ENCODE data around the gene DNLZ. TPM values are rescaled to one million over a fixed set of nuclear protein-coding genes. Genes with fewer than 3 reads are reported as not detected.
"Not testable (repeated sequence)": the region's sequence is repeated elsewhere in the genome, so short reads cannot be mapped to it uniquely, and the experiment has no call there.

DNLZ gene
- total RNA-seq: 17.0 and 34.0 TPM in 2 replicates
- polyA plus RNA-seq (2012): 19.2 TPM

- peak; percentile 95 for DNase-seq (ENCODE audit: low read depth)
These were observed at the start of gene DNLZ for GRCh38 chr9:136363106-136363948. DNLZ (minus strand) TSS chr9:136363744; CDS start chr9:136363714, 30 bp downstream.

GRCh38 chr9:136412962-136413361 lies 49.4 kb upstream of the DNLZ start:
- no peak for DNase-seq (ENCODE audit: low read depth)

GRCh38 chr9:136411378-136411777 lies 47.8 kb upstream of the DNLZ start:
- DNase-seq (ENCODE audit: low read depth): no peak

GRCh38 chr9:136410500-136411287 lies 47.1 kb upstream of the DNLZ start, which contains the start of the genes ENTR1 and PMPCA:
ENTR1 (minus strand) TSS chr9:136410614; CDS start chr9:136410397, 217 bp downstream.
PMPCA (plus strand) TSS chr9:136410658; CDS start chr9:136410669, 11 bp downstream.
- peak; percentile 90 for DNase-seq (ENCODE audit: low read depth)

GRCh38 chr9:136409557-136410455 lies 46.3 kb upstream of the DNLZ start:
- DNase-seq (ENCODE audit: low read depth): peak; percentile 47

GRCh38 chr9:136407911-136408310 lies 44.4 kb upstream of the DNLZ start:
- no peak for DNase-seq (ENCODE audit: low read depth)

GRCh38 chr9:136407061-136407460 lies 43.5 kb upstream of the DNLZ start:
- DNase-seq (ENCODE audit: low read depth): not testable (repeated sequence)

GRCh38 chr9:136405904-136406303 lies 42.4 kb upstream of the DNLZ start:
- not testable (repeated sequence) for DNase-seq (ENCODE audit: low read depth)

- no peak for DNase-seq (ENCODE audit: low read depth)
These were observed 41.9 kb upstream of the DNLZ start for GRCh38 chr9:136405481-136405880.

- no peak for DNase-seq (ENCODE audit: low read depth)
These were observed 41.2 kb upstream of the DNLZ start for GRCh38 chr9:136404801-136405136.

- DNase-seq (ENCODE audit: low read depth): no peak
These were observed 40.6 kb upstream of the DNLZ start for GRCh38 chr9:136403915-136404800.

GRCh38 chr9:136403538-136403914 lies 40.0 kb upstream of the DNLZ start:
- DNase-seq (ENCODE audit: low read depth): no peak

- DNase-seq (ENCODE audit: low read depth): no peak
These were observed 38.5 kb upstream of the DNLZ start for GRCh38 chr9:136402067-136402466.

GRCh38 chr9:136401173-136401922 lies 37.8 kb upstream of the DNLZ start:
- peak; percentile 2 for DNase-seq (ENCODE audit: low read depth)

- peak; percentile 84 for DNase-seq (ENCODE audit: low read depth)
These were observed 36.7 kb upstream of the DNLZ start, which contains the start of gene SNAPC4 for GRCh38 chr9:136400038-136400834. SNAPC4 (minus strand) TSS chr9:136400170; CDS start chr9:136398428, 1,742 bp downstream.

- DNase-seq (ENCODE audit: low read depth): peak; percentile 5
These were observed 35.9 kb upstream of the DNLZ start for GRCh38 chr9:136399176-136400037.

- DNase-seq (ENCODE audit: low read depth): no peak
These were observed 34.7 kb upstream of the DNLZ start for GRCh38 chr9:136398286-136398685.
